NCI-H2196 treated with DMSO at 0.1 percent for 48 hours (cell line): ENCODE results near the gene SORCS2.

Experiments
- DNase-seq: peaks from one replicate; lab custom pipeline; 2025; ENCODE audit not compliant: unreplicated experiment; lab: John Stamatoyannopoulos, UW

Gene SORCS2

DNA sequence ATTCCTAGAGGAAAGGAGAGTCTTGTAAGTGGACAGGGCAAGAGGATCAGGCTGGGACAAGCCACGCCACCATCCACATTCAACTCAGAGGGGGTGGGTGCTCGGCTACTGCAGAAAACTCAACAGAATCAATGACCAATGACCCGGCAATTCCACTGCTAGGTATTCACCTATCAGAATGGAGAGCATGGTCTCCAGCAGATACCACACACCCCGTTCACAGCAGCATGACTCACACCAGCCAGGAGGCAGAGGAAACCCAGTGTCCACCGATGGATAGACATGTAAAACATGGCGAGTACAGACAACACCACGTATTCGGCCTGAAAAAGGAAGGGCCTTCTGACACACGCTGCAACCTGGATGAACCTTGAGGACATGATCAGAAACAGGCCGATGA lies 571.5 kb downstream of the SORCS2 start:
- no peak for DNase-seq

DNA sequence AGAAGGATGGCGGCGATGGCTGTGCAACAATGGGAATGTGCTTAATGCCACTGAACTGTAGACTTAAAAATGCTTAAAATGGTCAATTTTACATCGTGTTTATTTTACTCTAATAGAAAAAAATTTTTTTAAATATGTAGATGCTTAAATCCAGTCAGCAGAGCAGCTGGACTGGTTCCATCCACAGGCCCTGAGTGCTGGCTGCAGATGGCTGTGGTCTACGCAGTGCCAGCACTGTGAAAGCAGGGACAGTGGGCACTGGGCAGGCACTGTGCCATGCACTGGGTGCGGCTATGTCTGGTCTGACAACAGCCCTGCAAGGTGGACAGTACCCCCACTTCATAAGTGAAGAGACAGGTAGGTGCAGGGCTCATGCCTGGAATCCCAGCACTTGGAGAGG lies 572.1 kb downstream of the SORCS2 start:
- no peak for DNase-seq

DNA sequence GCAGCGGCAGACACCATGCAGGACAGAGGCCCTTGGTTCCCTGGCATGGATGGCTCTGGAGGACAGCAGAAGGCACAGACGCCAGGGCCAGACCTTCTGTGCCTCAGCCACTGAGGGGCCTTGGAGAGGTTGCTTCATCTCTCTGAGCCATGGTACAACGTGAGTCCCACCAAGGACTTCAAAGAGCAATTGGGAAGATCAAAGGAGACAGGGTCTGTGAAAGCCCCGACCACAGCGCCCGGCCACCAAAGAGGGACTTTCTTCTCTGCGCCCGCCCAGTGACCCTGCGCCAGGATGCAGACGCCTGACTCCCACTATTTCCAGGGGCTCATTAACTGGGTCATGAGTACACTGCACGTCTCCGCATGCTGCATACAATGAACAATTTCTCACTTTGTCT lies 573.3 kb downstream of the SORCS2 start:
- DNase-seq: no peak

DNA sequence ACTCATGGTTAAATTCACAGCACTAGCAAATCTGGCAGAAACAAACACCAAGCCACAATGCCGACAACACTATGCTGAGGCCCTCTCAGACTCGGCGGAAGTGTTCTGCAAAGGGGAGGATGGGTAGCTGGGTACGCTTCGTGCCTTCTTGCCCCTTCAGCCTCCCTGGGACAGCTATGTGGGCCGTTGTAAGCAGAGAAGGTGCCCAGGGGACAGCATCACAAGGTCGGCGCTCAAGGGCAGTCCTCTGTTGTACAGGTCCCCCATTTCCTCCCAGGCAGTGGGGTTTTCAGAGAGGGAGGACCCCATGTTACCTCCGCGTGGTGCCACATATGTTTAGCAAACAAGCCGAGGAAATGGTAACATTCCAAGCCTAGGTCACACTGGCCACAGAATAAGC lies 573.7 kb downstream of the SORCS2 start:
- no peak for DNase-seq

DNA sequence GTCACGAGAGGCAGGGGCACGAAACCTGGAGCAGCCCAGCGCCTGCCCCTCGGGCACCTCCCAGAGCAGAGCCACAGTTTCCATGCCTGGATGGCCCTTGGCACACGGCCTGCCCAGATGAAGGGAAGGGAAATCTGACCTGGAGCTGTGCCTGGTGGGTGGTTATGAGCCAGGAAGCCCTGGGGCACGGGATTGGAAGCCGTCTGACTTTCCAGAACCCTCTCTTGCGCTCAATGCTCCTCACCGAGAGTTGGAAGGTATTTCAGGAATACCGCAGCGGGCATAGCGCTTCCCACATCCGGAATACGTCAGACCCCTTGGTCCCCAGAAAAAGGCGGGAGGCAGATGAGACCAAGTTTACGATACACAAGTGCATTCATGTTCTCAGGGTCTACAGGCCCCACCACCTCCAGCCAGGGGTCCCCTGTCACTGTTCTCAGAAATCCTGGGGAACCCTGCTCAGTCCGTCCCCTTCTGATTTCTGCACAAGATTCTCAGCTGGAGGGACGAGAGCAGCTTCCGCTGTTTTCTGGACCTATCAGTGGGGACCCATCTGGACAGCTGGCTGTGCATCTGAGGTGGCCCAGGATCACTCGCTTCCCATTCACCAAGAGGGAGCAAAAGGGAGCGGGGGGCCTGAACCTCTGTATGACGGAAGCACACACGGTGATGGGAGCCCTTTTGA lies 574.5 kb downstream of the SORCS2 start:
- DNase-seq: no peak

DNA sequence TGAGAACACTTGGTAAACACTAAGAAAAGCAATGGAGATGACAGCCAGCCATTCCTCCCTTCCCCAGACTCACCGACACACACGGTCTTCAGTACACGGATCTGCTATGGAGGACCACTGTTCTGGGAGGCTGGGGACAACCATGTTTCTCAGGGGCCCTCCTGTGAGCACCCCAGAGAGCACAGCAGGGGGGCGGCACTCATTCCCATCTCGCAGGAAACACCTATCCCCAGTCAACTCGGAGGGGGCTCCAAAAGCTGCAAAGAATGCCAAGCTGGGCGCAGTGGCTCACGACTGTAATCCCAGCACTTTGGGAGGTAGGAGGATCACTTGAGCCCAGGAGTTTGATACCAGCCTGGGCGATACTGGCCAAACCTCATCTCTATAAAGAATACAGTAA lies 575.2 kb downstream of the SORCS2 start:
- DNase-seq: no peak

DNA sequence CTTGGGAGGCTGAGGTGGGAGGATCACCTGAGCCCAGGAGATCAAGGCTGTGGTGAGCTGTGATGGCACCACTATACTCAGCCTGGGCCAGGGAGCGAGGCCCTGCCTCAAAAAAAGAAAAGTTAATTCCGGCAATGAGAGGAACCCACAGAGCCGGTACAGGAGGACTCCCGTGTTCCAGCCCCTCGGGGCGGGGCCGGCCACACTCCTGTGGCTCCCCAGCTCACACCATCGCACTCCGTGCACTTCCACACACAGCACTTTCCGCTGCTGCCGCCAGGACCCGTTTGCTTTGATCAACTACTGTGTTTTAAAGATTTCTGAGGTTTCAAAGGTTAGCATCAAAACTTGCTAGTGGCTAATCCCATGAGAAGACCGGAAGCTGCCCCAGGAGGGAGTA lies 575.6 kb downstream of the SORCS2 start:
- DNase-seq: no peak

DNA sequence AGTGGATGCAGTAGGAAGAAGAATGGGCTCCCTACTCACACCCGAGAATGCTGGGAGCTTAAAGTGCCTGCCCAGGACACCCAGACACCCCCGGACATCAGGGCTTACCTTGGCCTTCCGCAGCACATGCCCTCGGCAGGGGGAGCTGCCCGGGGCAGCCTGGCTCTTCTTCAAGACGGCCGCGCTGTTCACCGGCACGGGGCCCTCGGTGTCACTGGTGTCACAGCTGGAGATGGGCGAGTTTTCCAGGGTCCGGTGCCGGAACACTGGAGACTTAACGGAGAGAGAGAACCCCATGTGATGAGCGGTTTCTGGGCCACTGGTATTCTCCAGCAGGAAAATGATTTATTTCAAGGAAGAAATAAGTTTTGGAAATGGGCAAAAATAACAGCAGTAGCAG lies 576.4 kb downstream of the SORCS2 start:
- no peak for DNase-seq

DNA sequence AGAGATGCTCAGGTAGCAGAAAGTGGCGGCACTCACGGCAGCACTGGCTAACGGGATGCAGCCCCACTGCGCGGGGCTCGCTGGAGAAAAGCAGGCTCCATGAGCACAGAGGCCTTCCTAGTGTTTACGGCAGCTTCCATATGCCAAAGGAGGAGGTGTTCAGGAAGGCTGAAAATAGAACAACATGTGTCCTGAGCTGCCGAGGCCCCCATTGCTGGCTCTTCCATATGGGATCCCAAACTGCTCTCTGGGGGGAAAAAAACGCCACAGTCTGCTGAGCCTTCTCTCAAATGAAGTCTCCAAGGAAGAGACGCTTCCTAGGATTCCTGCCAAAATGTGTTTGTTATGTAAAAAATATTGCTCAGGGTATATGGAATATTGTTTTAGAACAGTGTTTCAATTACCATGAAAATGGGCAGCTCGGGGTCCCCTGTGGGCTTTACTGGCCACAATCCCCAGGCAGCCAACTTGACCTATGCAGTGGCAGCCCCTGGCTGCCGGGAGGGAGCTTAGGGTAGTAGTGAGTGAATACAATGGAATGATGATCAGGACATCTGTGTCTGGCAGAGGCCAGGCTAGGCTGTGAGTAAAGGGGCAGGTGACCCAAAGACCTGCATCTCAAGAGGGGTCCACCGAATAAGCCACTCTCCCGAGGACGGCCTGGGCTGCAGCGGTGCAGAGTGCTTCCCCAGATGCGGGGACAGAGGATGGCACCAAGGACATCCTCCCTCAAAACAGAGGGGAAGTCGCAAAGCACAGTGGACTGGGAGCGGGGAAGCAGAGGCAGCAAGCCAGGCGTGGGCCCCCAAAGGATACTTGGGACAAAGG lies 577.3 kb downstream of the SORCS2 start:
- DNase-seq: no peak

DNA sequence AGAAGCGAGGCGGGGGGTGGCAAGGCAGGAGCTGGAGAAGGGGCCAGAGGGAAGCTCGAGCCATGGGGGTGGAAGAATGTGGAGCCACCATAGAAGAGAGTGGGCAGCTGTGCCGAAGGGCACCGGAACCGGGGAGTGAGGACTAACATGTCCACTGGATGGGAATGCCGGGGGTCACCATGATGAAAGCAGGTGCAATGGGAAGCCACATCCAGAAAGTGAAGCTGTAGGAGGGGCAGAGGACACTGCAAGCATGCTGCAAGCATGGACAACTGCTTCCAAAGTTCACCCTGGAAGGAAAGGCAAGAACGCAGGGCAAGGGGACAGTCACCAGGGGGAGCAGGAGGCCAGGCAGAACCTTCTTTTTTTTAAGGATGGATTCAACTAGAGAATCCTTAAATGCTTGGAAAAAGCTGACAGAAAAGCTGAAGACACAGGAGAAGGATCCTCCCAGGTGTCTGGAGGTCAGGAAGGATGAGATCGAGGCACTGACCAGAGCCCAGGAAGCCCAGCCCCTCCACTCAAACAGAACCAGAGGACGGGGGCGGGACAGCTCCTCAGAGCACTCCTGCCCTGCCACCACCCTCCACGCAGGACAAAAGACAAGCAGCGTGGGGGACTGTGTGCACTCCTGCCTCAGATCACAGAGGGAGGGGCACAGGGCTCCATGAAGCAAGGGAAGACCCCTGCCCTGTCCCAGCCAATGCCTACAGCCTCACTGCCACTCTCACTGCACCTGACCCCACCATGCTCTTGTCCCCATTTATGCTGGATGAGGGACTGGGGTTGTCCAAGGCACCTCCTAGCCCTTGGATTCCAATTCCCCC lies 578.1 kb downstream of the SORCS2 start:
- DNase-seq: peak; percentile 11

DNA sequence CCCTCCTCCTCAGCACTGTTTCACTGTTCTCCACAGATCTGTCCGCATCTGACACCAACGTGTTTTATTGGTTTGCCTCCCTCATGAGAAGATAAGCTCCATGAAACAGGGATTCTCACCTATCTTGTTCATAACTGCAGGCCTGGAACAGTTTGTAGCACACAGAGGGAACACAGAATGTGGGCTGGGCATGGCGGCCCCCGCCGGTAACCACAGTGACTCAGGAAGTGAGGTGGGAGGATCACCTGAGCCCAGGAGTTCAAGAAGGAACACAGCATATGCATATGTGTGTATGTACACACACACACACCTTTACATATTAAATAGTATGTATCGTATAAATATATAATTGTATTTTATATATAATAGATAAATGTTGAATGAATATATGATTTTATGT lies 578.7 kb downstream of the SORCS2 start:
- DNase-seq: no peak

DNA sequence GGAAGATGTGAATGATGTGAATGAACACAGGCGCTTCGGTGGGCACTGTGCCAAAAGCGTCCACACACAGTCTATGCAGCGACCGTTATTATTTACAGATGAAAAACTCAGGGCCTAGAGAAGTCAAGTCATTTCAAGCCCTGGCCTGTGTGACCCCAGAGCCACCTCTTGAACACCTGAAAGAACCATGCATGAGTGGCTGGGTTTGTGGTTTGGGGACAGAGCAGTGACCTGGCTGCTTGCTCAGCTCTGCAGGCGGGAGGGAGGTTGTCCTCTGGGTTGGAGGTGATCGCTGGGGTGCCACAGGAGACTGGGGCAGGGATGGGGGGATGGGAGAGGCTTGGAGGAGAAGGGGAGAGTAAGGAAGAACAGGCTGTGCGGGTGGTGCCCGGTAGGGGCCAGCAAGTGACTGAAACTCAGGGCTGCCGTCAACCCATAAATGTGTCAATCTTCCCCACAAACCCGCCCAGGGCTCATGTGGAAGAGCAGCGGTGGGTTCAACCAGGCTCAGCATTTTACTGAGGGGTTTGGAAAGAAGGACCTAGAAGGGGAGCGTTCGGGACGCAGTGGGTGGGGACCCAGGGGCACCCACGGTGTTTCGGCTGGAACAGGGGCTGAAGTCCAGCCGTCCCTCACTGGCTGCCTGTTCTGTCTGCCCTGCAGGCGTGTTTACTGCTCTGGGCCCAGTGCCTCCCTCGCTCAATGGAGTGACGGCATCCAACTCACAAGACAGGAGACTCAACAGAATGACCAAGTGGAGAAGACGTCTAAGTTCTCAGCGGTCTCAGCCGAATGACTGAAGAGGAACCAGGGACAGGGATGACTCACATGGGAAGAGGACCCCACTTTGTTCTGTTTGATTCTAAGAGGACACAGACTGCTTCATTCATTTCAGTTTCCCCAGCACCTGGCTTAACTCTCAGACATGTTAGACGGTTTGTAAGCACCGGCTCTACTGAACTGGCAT lies 579.5 kb downstream of the SORCS2 start:
- DNase-seq: no peak

DNA sequence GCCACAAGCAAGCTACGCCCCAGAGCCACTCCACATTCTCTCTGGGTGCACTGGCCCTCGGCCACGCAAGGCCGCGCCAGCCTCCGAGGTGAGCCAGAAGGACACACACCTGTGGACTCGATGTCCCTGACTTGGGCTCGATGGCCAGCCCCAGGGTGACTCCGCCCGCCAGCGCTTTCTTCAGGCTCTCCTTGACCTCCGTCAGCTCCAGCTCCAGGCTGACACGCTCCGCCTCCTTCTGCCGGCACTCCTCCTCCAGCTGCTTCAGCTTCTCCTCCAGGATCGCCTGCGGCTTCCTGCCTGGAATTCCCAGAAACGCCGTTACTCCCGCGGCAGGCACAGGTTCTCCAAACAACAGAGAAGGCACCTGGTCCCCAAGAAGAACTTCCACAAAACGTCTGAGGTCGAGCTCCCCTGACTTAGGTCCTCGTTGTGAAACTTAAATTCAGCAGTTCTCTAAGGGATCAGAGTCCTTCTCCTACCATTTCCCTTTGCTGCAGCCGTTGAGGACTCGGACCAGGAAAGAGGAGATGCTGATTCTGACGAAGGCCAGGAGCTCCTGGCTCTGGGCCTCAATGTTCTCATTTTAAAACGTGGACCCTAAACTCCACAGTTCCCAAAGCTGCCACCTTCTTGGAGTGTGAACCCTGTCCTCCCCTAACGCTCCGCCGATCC lies 580.5 kb downstream of the SORCS2 start:
- DNase-seq: no peak

DNA sequence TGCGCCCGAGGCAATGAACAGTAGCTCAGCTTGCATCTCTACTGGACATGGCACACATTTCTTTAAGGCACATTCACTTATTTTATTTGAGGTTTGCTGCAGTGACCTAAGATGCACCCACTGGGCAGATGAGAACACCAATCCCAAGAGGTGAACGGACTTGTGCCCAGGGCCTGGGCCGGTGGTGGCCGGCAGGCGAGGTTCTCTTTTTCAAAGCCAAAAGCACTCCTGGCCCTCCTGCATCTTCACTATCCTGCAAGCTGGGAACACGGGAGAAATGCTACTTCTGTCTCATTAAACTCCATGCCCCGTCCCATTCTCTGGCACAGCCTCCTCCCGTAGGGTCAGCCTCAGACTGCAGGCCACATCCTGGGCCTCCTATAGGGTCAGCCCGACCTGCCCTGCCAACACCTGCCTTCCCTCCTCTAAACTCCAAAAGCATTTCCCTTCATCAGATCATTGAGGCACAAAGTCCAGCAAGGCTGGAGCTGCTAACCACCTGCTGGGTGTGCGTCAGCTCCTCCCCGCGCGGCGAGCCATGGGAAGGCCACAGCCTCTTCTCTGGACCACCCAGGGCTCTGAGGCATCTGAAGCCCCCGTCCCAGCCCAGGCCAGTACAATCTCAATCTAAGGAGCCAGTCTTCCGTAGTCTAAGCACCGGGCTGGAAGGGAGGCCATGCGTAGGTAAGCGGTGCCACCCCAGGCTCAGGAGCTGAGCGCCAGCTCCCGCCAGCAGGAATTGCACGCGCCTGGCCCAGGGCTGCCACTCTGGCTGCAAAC lies 581.3 kb downstream of the SORCS2 start:
- DNase-seq: no peak

DNA sequence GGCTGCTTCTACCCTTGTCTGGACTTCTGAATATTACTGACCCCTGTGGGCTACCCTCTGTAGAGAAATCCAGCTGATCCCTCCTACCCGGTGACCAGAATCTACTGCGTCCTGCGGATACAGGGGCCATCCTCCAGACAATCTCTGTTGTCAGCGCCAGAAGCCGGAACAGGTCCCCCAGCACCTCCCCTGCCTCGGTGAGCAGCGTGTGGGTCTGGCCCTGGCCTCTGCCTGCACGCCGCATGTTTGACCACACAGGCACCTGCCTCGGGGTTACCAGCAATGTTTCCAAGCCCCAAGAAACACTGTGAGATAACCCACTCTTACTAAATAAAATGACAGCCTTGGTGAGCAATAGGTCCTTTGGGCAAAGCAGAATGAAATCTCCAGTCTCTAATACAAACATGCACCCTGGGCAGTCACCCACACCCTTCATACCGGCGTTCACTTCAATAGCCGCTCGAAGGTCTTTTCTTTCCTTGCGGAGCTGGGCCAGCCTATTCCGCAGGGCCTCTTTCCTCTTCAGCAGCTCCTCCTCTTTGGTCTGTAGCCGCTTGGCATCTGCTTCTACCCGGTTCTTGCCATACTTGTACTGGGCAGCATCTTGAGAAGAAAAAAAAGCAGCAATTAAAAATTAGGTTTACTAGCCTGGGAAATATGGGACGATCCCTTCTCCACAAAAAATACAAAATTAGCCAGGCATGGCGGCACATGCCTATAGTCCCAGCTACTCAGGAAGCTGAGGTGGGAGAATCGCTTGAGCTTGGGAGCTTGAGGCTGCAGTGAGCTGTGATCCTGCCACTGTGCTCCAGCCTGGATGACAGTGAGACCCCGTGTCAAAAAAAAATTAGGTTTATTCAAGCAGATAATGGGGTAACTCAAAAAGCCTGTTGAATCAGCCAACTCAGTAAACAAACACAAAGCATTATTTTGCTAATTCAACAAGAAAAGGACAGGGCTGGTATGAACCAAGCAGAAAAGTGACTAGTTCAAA lies 582.3 kb downstream of the SORCS2 start:
- DNase-seq: no peak

DNA sequence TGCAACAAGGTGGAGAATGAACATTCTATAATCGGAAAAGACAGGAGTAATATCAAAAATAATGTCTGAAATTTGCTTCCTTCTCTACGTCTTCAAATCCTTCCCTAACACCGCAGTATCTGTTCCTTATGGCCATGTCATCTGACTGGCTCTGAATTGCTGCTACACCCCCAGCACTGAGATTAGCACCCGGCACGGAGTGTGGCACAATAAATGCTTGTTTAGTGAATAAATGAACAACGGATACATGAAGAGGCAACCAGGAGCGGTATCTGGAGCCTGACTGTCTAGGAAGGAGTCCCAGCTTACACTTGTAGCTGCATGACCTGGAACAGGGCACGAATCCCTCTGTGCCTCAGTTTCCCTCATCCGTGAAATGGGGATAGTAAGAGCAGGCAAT lies 583.1 kb downstream of the SORCS2 start:
- no peak for DNase-seq

DNA sequence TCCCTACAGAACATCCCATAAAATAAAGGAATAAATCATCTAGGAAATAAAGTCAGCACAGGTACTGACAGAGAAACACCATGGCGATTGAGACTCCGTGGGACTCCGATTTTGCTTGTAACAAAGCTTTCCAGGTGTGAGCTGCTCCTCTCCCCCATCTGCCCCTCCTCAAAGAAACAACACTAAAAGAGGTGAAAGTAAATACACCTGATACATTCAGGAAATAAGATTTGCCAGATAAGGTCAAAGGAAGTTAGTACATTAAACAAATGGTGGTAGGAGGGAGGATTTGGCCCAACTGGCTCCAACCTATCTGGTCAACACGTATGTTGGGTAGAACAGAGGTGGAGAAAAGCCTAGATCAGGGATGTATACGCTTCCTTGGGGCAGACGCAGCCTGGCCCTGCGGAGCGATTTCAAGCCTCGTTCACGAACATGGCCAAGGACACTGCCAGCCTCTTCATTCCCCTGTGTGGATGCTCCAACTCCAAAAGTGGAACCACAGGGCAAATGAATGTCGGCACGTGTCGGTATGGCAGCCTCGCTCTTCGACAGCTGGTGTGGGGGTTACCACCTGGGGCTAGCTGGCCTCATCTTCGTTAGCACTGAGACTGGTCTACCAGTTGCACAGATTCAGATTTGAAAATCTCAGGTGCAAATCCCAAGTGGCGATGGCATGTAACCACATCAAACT lies 584.8 kb downstream of the SORCS2 start:
- no peak for DNase-seq
